GM13976 (cell line): Measurements from ENCODE around the gene ECE1.
"Not testable (repeated sequence)": the region's sequence is repeated elsewhere in the genome, so short reads cannot be mapped to it uniquely, and the experiment has no call there.

ENCODE experiments used
- DNase-seq: peaks from one replicate; pipeline ENCODE4 v3.0.0; 2012; ENCODE audit warnings: low spot score
- CTCF ChIP-seq: IDR thresholded peaks from 2 replicates; pipeline ENCODE4 v1.5.1; 2012; ENCODE audit warnings: borderline replicate concordance, mild to moderate bottlenecking; ENCODE audit not compliant: insufficient read depth; ENCODE audit errors: extremely low read depth, missing control alignments, control extremely low read depth
- in situ Hi-C: fragments of 300-500 bp; cut with MboI; formaldehyde crosslinking; loops from one replicate; pipeline ENCODE4 v1.12.0; 2022; ENCODE audit warnings: low sequenced_read_pairs, mixed read lengths, inconsistent platforms; ENCODE audit not compliant: unreplicated experiment

Gene ECE1

GRCh38 chr1:21216835-21217811 is 73.1 kb downstream of the ECE1 start:
- in situ Hi-C loops, result loop anchor here (25.0 kb wide), 1 partner anchor 680 kb away; no protein-coding TSS in a partner anchor
- TF ChIP-seq CTCF, result peak; percentile 79
- peak; percentile 81 for DNase-seq

GRCh38 chr1:21212126-21212525 is 78.1 kb downstream of the ECE1 start:
- DNase-seq, result no peak
- TF ChIP-seq CTCF, result no peak
- in situ Hi-C loops, result loop anchor here (25.0 kb wide), 1 partner anchor 675 kb away; no protein-coding TSS in a partner anchor

- DNase-seq, result not testable (repeated sequence)
- in situ Hi-C loops, result loop anchor here (25.0 kb wide), 1 partner anchor 671 kb away; no protein-coding TSS in a partner anchor
Observed at GRCh38 chr1:21208137-21208700, 82.0 kb downstream of the ECE1 start.

GRCh38 chr1:21206117-21206516 is 84.1 kb downstream of the ECE1 start:
- no peak for DNase-seq
- TF ChIP-seq CTCF, result no peak
- in situ Hi-C loops, result loop anchor here (25.0 kb wide), 1 partner anchor 669 kb away; no protein-coding TSS in a partner anchor

GRCh38 chr1:21205416-21205815 is 84.8 kb downstream of the ECE1 start:
- no peak for TF ChIP-seq CTCF
- DNase-seq, result no peak

GRCh38 chr1:21201650-21202049 is 88.6 kb downstream of the ECE1 start:
- no peak for TF ChIP-seq CTCF
- in situ Hi-C loops, result loop anchor here (25.0 kb wide), 1 partner anchor 664 kb away; no protein-coding TSS in a partner anchor
- no peak for DNase-seq

More at GRCh38 chr1:21205416-21205815, 84.8 kb downstream of the ECE1 start:
- in situ Hi-C loops, result loop anchor here (25.0 kb wide), 1 partner anchor 668 kb away; no protein-coding TSS in a partner anchor

GRCh38 chr1:21201238-21201637 is 89.0 kb downstream of the ECE1 start:
- not testable (repeated sequence) for DNase-seq
- in situ Hi-C loops, result loop anchor here (25.0 kb wide), 1 partner anchor 664 kb away; no protein-coding TSS in a partner anchor
